Endothelial cell of umbilical vein (primary cell): ENCODE measurements around the gene PPP2R5A. TPM values are rescaled to one million over a fixed set of nuclear protein-coding genes. Genes with fewer than 3 reads are reported as not detected.
"Not testable (repeated sequence)": the region's sequence is repeated elsewhere in the genome, so short reads cannot be mapped to it uniquely, and the experiment has no call there.

Source experiments
- BruUV-seq: library from RNA; stranded (reverse); fragments of 400-500 nt; replicated peaks from 2 replicates; lab custom pipeline; 2021; lab: Mats Ljungman, UMichigan
- CTCF ChIA-PET: fragments of 300-600, 350-600 bp; sonication (Branson Sonifier 250); formaldehyde crosslinking; loops from one replicate; lab custom pipeline; 2021; ENCODE audit warnings: antibody characterized with exemption, inconsistent platforms; lab: Charles Lee
- POLR2A ChIA-PET: fragments of 300-600, 350-600 bp; sonication (Branson Sonifier 250); formaldehyde crosslinking; loops from one replicate; lab custom pipeline; 2021; ENCODE audit warnings: antibody characterized with exemption, inconsistent platforms; lab: Charles Lee
- DNase-seq: peaks from one replicate; pipeline ENCODE4 v3.0.0-alpha.2; 2011; ENCODE audit warnings: low read depth, low spot score
- FAIRE-seq: peaks from 2 replicates; lab custom pipeline; 2011; peaks lifted over from hg19 to GRCh38; lab: Jason Lieb, UNC
- H2AFZ ChIP-seq: 2 replicates; pipeline ENCODE4 v1.6.0; 2012; ENCODE audit warnings: low read depth, low read length, control low read depth, inconsistent platforms
- H3K27ac ChIP-seq: 2 replicates; pipeline ENCODE4 v1.5.1; 2011; ENCODE audit warnings: low read depth, mild to moderate bottlenecking, control low read depth, low read length, moderate library complexity; ENCODE audit not compliant: insufficient read depth
- H3K27me3 ChIP-seq, 2 experiments: 2 replicates each; pipeline versions ENCODE4 v1.6.0 to v1.6.1; 2011; ENCODE audit warnings: low read length in 2 of 2, mixed read lengths in 1 of 2; ENCODE audit not compliant: control insufficient read depth in 2 of 2, insufficient read depth in 2 of 2
- H3K36me3 ChIP-seq, 2 experiments: 2 replicates in 1 of 2; 3 replicates in 1 of 2; pipeline ENCODE4 v1.5.1; 2011; ENCODE audit warnings: low read length in 2 of 2, mild to moderate bottlenecking in 1 of 2, moderate library complexity in 1 of 2; ENCODE audit not compliant: control insufficient read depth in 2 of 2, insufficient read depth in 2 of 2; ENCODE audit errors: extremely low read depth in 1 of 2
- H3K4me1 ChIP-seq: 3 replicates; pipeline ENCODE4 v1.5.1; 2011; ENCODE audit warnings: mild to moderate bottlenecking, low read length; ENCODE audit not compliant: control insufficient read depth, insufficient read depth; ENCODE audit errors: extremely low read depth
- H3K4me2 ChIP-seq: 2 replicates; pipeline ENCODE4 v1.6.1; 2011; ENCODE audit warnings: low read length, control low read depth, mixed read lengths; ENCODE audit not compliant: insufficient read depth
- H3K4me3 ChIP-seq, 3 experiments: fragments of 200-600 bp in 1 of 3; sonication (generic), shearing (Covaris generic) in 1 of 3; replicated peaks in 1 of 3; 2 replicates each; pipeline ENCODE4 v1.5.1; 2011 to 2016; ENCODE audit warnings: control low read depth in 3 of 3, low read length in 3 of 3, mild to moderate bottlenecking in 2 of 3, inconsistent platforms in 1 of 3, low read depth in 1 of 3, moderate library complexity in 1 of 3; ENCODE audit not compliant: insufficient read depth in 1 of 3
- H3K79me2 ChIP-seq: 2 replicates; pipeline ENCODE4 v1.6.0; 2012; ENCODE audit warnings: low read length, inconsistent platforms; ENCODE audit not compliant: control insufficient read depth, insufficient read depth
- H3K9ac ChIP-seq: replicated peaks from 2 replicates; pipeline ENCODE3; 2011; ENCODE audit warnings: low read length, control low read depth; ENCODE audit not compliant: insufficient read depth; ENCODE audit errors: extremely low read depth
- H3K9me1 ChIP-seq: replicated peaks from 3 replicates; pipeline ENCODE4 v1.6.0; 2011; ENCODE audit warnings: mild to moderate bottlenecking, low read length; ENCODE audit not compliant: control insufficient read depth, insufficient read depth; ENCODE audit errors: extremely low read depth
- H3K9me3 ChIP-seq: replicated peaks from 2 replicates; pipeline ENCODE4 v1.5.1; 2012; ENCODE audit warnings: low read length, inconsistent platforms; ENCODE audit not compliant: control insufficient read depth, insufficient read depth
- H4K20me1 ChIP-seq: replicated peaks from 2 replicates; pipeline ENCODE3; 2011; ENCODE audit warnings: mild to moderate bottlenecking, low read length; ENCODE audit not compliant: control insufficient read depth, insufficient read depth; ENCODE audit errors: extremely low read depth
- CTCF ChIP-seq, 2 donors: IDR thresholded peaks; 1 replicate in 1 of 2; 2 replicates in 1 of 2; pipeline ENCODE4 v1.5.1; 2011; ENCODE audit warnings: low read length in 2 of 2, mild to moderate bottlenecking in 2 of 2, moderate library complexity in 2 of 2, control low read depth in 1 of 2, inconsistent platforms in 1 of 2, low read depth in 1 of 2; ENCODE audit not compliant: insufficient read depth in 1 of 2; ENCODE audit errors: extremely low read depth in 1 of 2
- EZH2 ChIP-seq: IDR thresholded peaks from 2 replicates; pipeline ENCODE4 v1.6.1; 2012; ENCODE audit warnings: borderline replicate concordance, low read depth, mild to moderate bottlenecking, moderate library complexity, low read length, inconsistent platforms; ENCODE audit not compliant: severe bottlenecking
- FOS ChIP-seq: IDR thresholded peaks from 2 replicates; pipeline ENCODE4 v1.6.1; 2011; ENCODE audit warnings: mild to moderate bottlenecking, low read length, moderate library complexity, borderline replicate concordance; ENCODE audit not compliant: insufficient read depth
- GATA2 ChIP-seq: IDR thresholded peaks from 2 replicates; pipeline ENCODE4 v1.7.0; 2011; ENCODE audit warnings: low read depth, mild to moderate bottlenecking, moderate library complexity, mixed read lengths, low read length; ENCODE audit not compliant: insufficient read length, insufficient read depth
- JUN ChIP-seq: IDR thresholded peaks from 2 replicates; pipeline ENCODE4 v1.6.1; 2011; ENCODE audit warnings: borderline replicate concordance, low read depth; ENCODE audit not compliant: insufficient read length, insufficient read depth
- MAX ChIP-seq: IDR thresholded peaks from 2 replicates; pipeline ENCODE4 v1.6.1; 2011; ENCODE audit not compliant: insufficient read depth, insufficient read length
- MYC ChIP-seq: IDR thresholded peaks from one replicate; pipeline ENCODE4 v1.6.1; 2011; ENCODE audit warnings: mild to moderate bottlenecking, low read depth, low read length
- POLR2A ChIP-seq: IDR thresholded peaks from 2 replicates; pipeline ENCODE4 v1.6.1; 2012; ENCODE audit warnings: low read depth, mild to moderate bottlenecking, control low read depth, low read length
- POLR2AphosphoS5 ChIP-seq: IDR thresholded peaks from 2 replicates; pipeline ENCODE4 v1.6.1; 2012; ENCODE audit warnings: low read depth, mild to moderate bottlenecking, control low read depth, low read length, moderate library complexity; ENCODE audit not compliant: insufficient read depth
- dilution Hi-C: fragments of 300-500 bp; cut with MboI; formaldehyde crosslinking; loops from one replicate; pipeline ENCODE4 v1.15.0; 2019; ENCODE audit warnings: low sequenced_read_pairs; ENCODE audit not compliant: extremely low pct_ligation_motif_present
- intact Hi-C: fragments of 100-400 bp; cut with micrococcal nuclease; formaldehyde crosslinking; loops from one replicate; pipeline ENCODE4 v1.10.0; 2022
- polyA plus RNA-seq, 4 experiments: library from polyadenylated mRNA; depleted of rRNA in 3 of 4; stranded (reverse) in 3 of 4; unstranded in 1 of 4; fragments of >200 nt; gene quantifications; 2 replicates each; pipeline versions ENCODE4 v1.2.1 to v1.2.3, GENCODE V29; 2011 to 2012; ENCODE audit warnings: missing spikeins in 1 of 4
- total RNA-seq: library from RNA; stranded (reverse); gene quantifications from 2 replicates; pipeline ENCODE4 v1.2.3, GENCODE V29; 2021

Gene PPP2R5A
- total and polyA plus RNA-seq, 2 donors (not counting 3 experiments of a cell fraction or from before 2014, with no cell fraction given), result 11.9 to 34.5 TPM

GRCh38 chr1:212395678-212396437 lies 110.6 kb downstream of the PPP2R5A start:
- BruUV-seq, H3K79me2 ChIP-seq, H3K4me3 ChIP-seq, H3K9me3 ChIP-seq, dilution Hi-C loops, DNase-seq, FAIRE-seq, H3K27ac ChIP-seq, H4K20me1 ChIP-seq, H3K27me3 ChIP-seq, H3K4me1 ChIP-seq, H3K9me1 ChIP-seq, H2AFZ ChIP-seq, H3K4me2 ChIP-seq, intact Hi-C loops, H3K9ac ChIP-seq, H3K36me3 ChIP-seq: not testable (repeated sequence)
- ChIA-PET POLR2A (interaction anchor here (0.6 kb wide), 1 partner anchor 550 kb away, joined by 4 read pairs; no protein-coding TSS in a partner anchor), CTCF (interaction anchor here (0.7 kb wide), 1 partner anchor 8 kb away, joined by 4 read pairs; no protein-coding TSS in a partner anchor)

GRCh38 chr1:212396638-212397037 lies 111.4 kb downstream of the PPP2R5A start:
- Histone ChIP-seq H4K20me1 (no peaks in the 10 kb centered on the region), H3K27me3 (no peaks in the 10 kb centered on the region), H3K9ac (no peak overlapping the region), H2AFZ (no peak overlapping the region), H3K9me1 (no peaks in the 10 kb centered on the region), H3K4me2 (no peak overlapping the region), H3K79me2 (no peaks in the 10 kb centered on the region), H3K36me3 (no peaks in the 10 kb centered on the region), H3K27ac (no peak overlapping the region), H3K9me3 (no peaks in the 10 kb centered on the region), H3K4me1 (no peaks in the 10 kb centered on the region), H3K4me3 (no peak overlapping the region)
- CTCF ChIA-PET, result interaction anchor here (0.7 kb wide), 1 partner anchor 9 kb away, joined by 4 read pairs; no protein-coding TSS in a partner anchor
- dilution Hi-C loops (no loop called here), intact Hi-C loops (no loop called here)
- no peak for DNase-seq
- no peak for FAIRE-seq
- no TSS peak for BruUV-seq
- POLR2A ChIA-PET, result interaction anchor here (0.6 kb wide), 1 partner anchor 549 kb away, joined by 4 read pairs; no protein-coding TSS in a partner anchor
- TF ChIP-seq FOS, result no peak
- TF ChIP-seq MAX, result no peak
- no peak for TF ChIP-seq POLR2A
- TF ChIP-seq MYC, result no peak
- TF ChIP-seq JUN, result no peak
- TF ChIP-seq GATA2, result no peak
- TF ChIP-seq POLR2AphosphoS5, result no peak
- TF ChIP-seq CTCF (IDR thresholded peaks at IDR 0.05; ENCODE audit: extremely low read depth in 1 of 2, insufficient read depth in 1 of 2, low read depth in 1 of 2, low read length in 2 of 2), result no peak
- no peak for TF ChIP-seq EZH2
